Lower leg skin (tissue), 4 donors: ENCODE results near the gene CUL4B. TPM values are rescaled to one million over a fixed set of nuclear protein-coding genes. Genes with fewer than 3 reads are reported as not detected.
"Not testable (repeated sequence)": the region's sequence is repeated elsewhere in the genome, so short reads cannot be mapped to it uniquely, and the experiment has no call there.

ENCODE experiments used
- DNase-seq, 2 donors: peaks; one replicate each; pipeline ENCODE4 v3.0.0-alpha.2; 2019; ENCODE audit warnings: low spot score in 2 of 2
- H3K4me3 ChIP-seq: fragments of 200-600 bp; sonication (generic); 2 replicates; pipeline ENCODE4 v1.5.1; 2017; ENCODE audit warnings: mild to moderate bottlenecking, low read depth; ENCODE audit not compliant: poor library complexity, severe bottlenecking
- POLR2A ChIP-seq, 2 donors: fragments of 450-650 bp; IDR thresholded peaks; one replicate each; pipeline ENCODE4 v1.6.1; 2016 to 2017; ENCODE audit warnings: antibody characterized with exemption in 2 of 2, mild to moderate bottlenecking in 1 of 2, moderate library complexity in 1 of 2
- WGBS, 2 donors: methylation state at CpG; one replicate each; pipeline ENCODE4 v1.1.5; 2018; 5-methylcytosine and 5-hydroxymethylcytosine counted together
- intact Hi-C: fragments of 100-400 bp; cut with DNase I; formaldehyde crosslinking; loops from one replicate; pipeline ENCODE4 v1.15.0; 2023; ENCODE audit warnings: low total_unique reads
- total RNA-seq, 4 donors: library from RNA; depleted of rRNA; stranded (reverse); fragments of >200 nt; gene quantifications; one replicate each; pipeline ENCODE4 v1.1.0, GENCODE V29; 2016
- TF ChIP-seq, protein P1 (sequence below), 3 donors: fragments of 450-650 bp; IDR thresholded peaks; one replicate each; pipeline ENCODE4 v1.5.1; 2016; ENCODE audit warnings: antibody characterized with exemption in 3 of 3, mild to moderate bottlenecking in 3 of 3, moderate library complexity in 2 of 3

Gene CUL4B
- 10 to 100 TPM; 23.3 to 35.3 (median 26.3) TPM for total RNA-seq

- intact Hi-C loops, result no loop called here
- H3K4me3 ChIP-seq, result peak within 1 kb of the TSS; percentile 41
- WGBS, 2 donors, result 0 to 47% methylated on average over 40 to 44 of the region's 54 CpGs
- TF ChIP-seq, protein P1, sequence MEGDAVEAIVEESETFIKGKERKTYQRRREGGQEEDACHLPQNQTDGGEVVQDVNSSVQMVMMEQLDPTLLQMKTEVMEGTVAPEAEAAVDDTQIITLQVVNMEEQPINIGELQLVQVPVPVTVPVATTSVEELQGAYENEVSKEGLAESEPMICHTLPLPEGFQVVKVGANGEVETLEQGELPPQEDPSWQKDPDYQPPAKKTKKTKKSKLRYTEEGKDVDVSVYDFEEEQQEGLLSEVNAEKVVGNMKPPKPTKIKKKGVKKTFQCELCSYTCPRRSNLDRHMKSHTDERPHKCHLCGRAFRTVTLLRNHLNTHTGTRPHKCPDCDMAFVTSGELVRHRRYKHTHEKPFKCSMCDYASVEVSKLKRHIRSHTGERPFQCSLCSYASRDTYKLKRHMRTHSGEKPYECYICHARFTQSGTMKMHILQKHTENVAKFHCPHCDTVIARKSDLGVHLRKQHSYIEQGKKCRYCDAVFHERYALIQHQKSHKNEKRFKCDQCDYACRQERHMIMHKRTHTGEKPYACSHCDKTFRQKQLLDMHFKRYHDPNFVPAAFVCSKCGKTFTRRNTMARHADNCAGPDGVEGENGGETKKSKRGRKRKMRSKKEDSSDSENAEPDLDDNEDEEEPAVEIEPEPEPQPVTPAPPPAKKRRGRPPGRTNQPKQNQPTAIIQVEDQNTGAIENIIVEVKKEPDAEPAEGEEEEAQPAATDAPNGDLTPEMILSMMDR (IDR thresholded peaks at IDR 0.05), result no peak
- TF ChIP-seq POLR2A (IDR thresholded peaks at IDR 0.05), result no peak
- DNase-seq, result peak; percentile 93 to 98
Observed at GRCh38 chrX:120560842-120561633, at the start of gene CUL4B. Gene CUL4B (minus strand): TSS chrX:120560962. CDS start chrX:120560638, 324 bp downstream.

- no peak for DNase-seq
- intact Hi-C loops, result no loop called here
- H3K4me3 ChIP-seq, result peak overlapping the region; percentile 59
- WGBS, 2 donors, result 0 to 33% methylated on average over 5 of the region's 5 CpGs
- no peak for TF ChIP-seq POLR2A (IDR thresholded peaks at IDR 0.05)
- TF ChIP-seq, protein P1 (IDR thresholded peaks at IDR 0.05), result no peak
Observed at GRCh38 chrX:120604361-120604782, 43.6 kb upstream of the CUL4B start.

GRCh38 chrX:120603707-120604360, 43.1 kb upstream of the CUL4B start, which contains the start of gene MCTS1:
Gene MCTS1 (plus strand): TSS chrX:120604101. CDS start chrX:120604237, 136 bp downstream.
- TF ChIP-seq POLR2A (IDR thresholded peaks at IDR 0.05), result no peak
- TF ChIP-seq, protein P1 (IDR thresholded peaks at IDR 0.05), result no peak
- intact Hi-C loops, result no loop called here
- H3K4me3 ChIP-seq, result peak within 1 kb of the TSS; percentile 59
- WGBS, 2 donors, result 1 to 40% methylated on average over 31 of the region's 31 CpGs
- DNase-seq, result peak; percentile 85 to 95

- intact Hi-C loops, result no loop called here
- WGBS, 2 donors, result 79 to 88% methylated on average over 2 of the region's 2 CpGs
- no peak overlapping the region for H3K4me3 ChIP-seq
Observed at GRCh38 chrX:120585702-120586101, 24.9 kb upstream of the CUL4B start.

GRCh38 chrX:120575379-120576114, 14.8 kb upstream of the CUL4B start:
- no peak for DNase-seq
- TF ChIP-seq POLR2A (IDR thresholded peaks at IDR 0.05), result no peak
- TF ChIP-seq, protein P1 (IDR thresholded peaks at IDR 0.05), result no peak
- intact Hi-C loops, result no loop called here
- no peak overlapping the region for H3K4me3 ChIP-seq
- WGBS, 2 donors, result 71 to 91% methylated on average over 18 of the region's 18 CpGs

More at GRCh38 chrX:120585702-120586101, 24.9 kb upstream of the CUL4B start:
- no peak for DNase-seq
- no peak for TF ChIP-seq POLR2A (IDR thresholded peaks at IDR 0.05)

- H3K4me3 ChIP-seq, intact Hi-C loops, DNase-seq: not testable (repeated sequence)
- WGBS, 2 donors, result 83 to 94% methylated on average over 7 to 13 of the region's 13 CpGs
Observed at GRCh38 chrX:120573806-120574205, 13.0 kb upstream of the CUL4B start.
